Loucy (cell line): ENCODE measurements around the gene PIK3CB.

Experiments
- H2AFZ ChIP-seq: fragments of 200-600 bp; sonication (generic); 2 replicates; pipeline ENCODE4 v1.6.0; 2016; ENCODE audit warnings: antibody characterized with exemption, mild to moderate bottlenecking, low read length, moderate library complexity
- H3F3A ChIP-seq: fragments of 200-600 bp; 2 replicates; pipeline ENCODE4 v1.6.0; 2016; ENCODE audit warnings: antibody characterized with exemption, low read depth, mild to moderate bottlenecking
- H3K27me3 ChIP-seq: fragments of 200-600 bp; sonication (generic); 2 replicates; pipeline ENCODE4 v1.6.1; 2014; ENCODE audit warnings: low read length, mild to moderate bottlenecking; ENCODE audit not compliant: insufficient read depth, poor library complexity, severe bottlenecking
- H3K36me3 ChIP-seq: fragments of 200-600 bp; sonication (generic); 2 replicates; pipeline ENCODE4 v1.6.1; 2016; ENCODE audit warnings: low read length; ENCODE audit not compliant: insufficient read depth
- H3K4me1 ChIP-seq: fragments of 200-600 bp; sonication (generic); 2 replicates; pipeline ENCODE4 v1.5.1; 2014; ENCODE audit warnings: low read length, mild to moderate bottlenecking; ENCODE audit not compliant: insufficient read depth, poor library complexity, severe bottlenecking
- H3K4me2 ChIP-seq: fragments of 200-600 bp; sonication (generic); 2 replicates; pipeline ENCODE4 v1.6.0; 2014; ENCODE audit warnings: antibody characterized with exemption, low read length, low read depth, mild to moderate bottlenecking; ENCODE audit not compliant: poor library complexity, severe bottlenecking
- H3K4me3 ChIP-seq: fragments of 200-600 bp; sonication (generic); 2 replicates; pipeline ENCODE4 v1.5.1; 2014; ENCODE audit warnings: low read length, mild to moderate bottlenecking, mixed read lengths; ENCODE audit not compliant: poor library complexity, severe bottlenecking
- H3K79me2 ChIP-seq: fragments of 200-600 bp; sonication (generic); 2 replicates; pipeline ENCODE4 v1.6.1; 2014; ENCODE audit warnings: low read length; ENCODE audit not compliant: insufficient read depth
- H3K9ac ChIP-seq: fragments of 200-600 bp; sonication (generic); 2 replicates; pipeline ENCODE4 v1.6.0; 2014; ENCODE audit warnings: mild to moderate bottlenecking, low read depth, low read length, moderate library complexity; ENCODE audit not compliant: poor library complexity, severe bottlenecking
- H3K9me2 ChIP-seq: fragments of 200-600 bp; sonication (generic); replicated peaks from 2 replicates; pipeline ENCODE4 v1.6.1; 2016; ENCODE audit warnings: low read depth, low read length, mixed read lengths
- H3K9me3 ChIP-seq: fragments of 200-600 bp; sonication (generic); 2 replicates; pipeline ENCODE4 v1.6.1; 2014; ENCODE audit warnings: mild to moderate bottlenecking, antibody characterized with exemption, low read length, low read depth; ENCODE audit not compliant: insufficient read depth
- H4K20me1 ChIP-seq: fragments of 200-600 bp; sonication (generic); 2 replicates; pipeline ENCODE4 v1.6.0; 2014; ENCODE audit warnings: antibody characterized with exemption, low read length, mild to moderate bottlenecking; ENCODE audit not compliant: insufficient read depth, poor library complexity, severe bottlenecking
- CTCF ChIP-seq: fragments of 200-600 bp; sonication (generic); conservative IDR thresholded peaks from 2 replicates; pipeline ENCODE4 v1.5.1; 2014; ENCODE audit warnings: mild to moderate bottlenecking, antibody characterized with exemption, low read length
- EZH2phosphoT487 ChIP-seq: fragments of 200-600 bp; IDR thresholded peaks from 2 replicates; pipeline ENCODE4 v1.6.1; 2018; ENCODE audit warnings: antibody characterized with exemption, mild to moderate bottlenecking, moderate library complexity, borderline replicate concordance

Gene PIK3CB

GRCh38 chr3:138863776-138864113, 29.0 kb upstream of the PIK3CB start:
- H4K20me1 ChIP-seq, result no peaks in the 10 kb centered on the region
- no peaks in the 10 kb centered on the region for H3K27me3 ChIP-seq
- no peak overlapping the region for H3K4me2 ChIP-seq
- H3K9me3 ChIP-seq, result no peaks in the 10 kb centered on the region
- H3K4me1 ChIP-seq, result peaks cover 5% of the 10 kb centered on the region
- peak overlapping the region; percentile 92 for H2AFZ ChIP-seq
- no peaks in the 10 kb centered on the region for H3K79me2 ChIP-seq
- H3K36me3 ChIP-seq, result no peaks in the 10 kb centered on the region
- H3F3A ChIP-seq, result no peaks in the 10 kb centered on the region
- H3K9ac ChIP-seq, result no peak overlapping the region
- TF ChIP-seq EZH2phosphoT487, result no peak
- TF ChIP-seq CTCF, result no peak
- H3K4me3 ChIP-seq, result no peak overlapping the region
- H3K9me2 ChIP-seq, result no peaks in the 10 kb centered on the region

- no peak for TF ChIP-seq CTCF
- TF ChIP-seq EZH2phosphoT487, result no peak
- Histone ChIP-seq H3K27me3 (no peaks in the 10 kb centered on the region), H3K79me2 (no peaks in the 10 kb centered on the region), H3K4me3 (no peak overlapping the region), H4K20me1 (no peaks in the 10 kb centered on the region), H3K9ac (no peak overlapping the region), H3K4me1 (peaks cover 5% of the 10 kb centered on the region), H3K9me2 (no peaks in the 10 kb centered on the region), H3K9me3 (no peaks in the 10 kb centered on the region), H3K4me2 (no peak overlapping the region), H3F3A (no peaks in the 10 kb centered on the region), H2AFZ (peak overlapping the region; percentile 92), H3K36me3 (no peaks in the 10 kb centered on the region)
Observed at GRCh38 chr3:138862924-138863775, 28.4 kb upstream of the PIK3CB start.

GRCh38 chr3:138862531-138862923, 27.8 kb upstream of the PIK3CB start:
- Histone ChIP-seq H3K27me3 (no peaks in the 10 kb centered on the region), H3K4me3 (no peak overlapping the region), H3K4me2 (no peak overlapping the region), H4K20me1 (no peaks in the 10 kb centered on the region), H3K36me3 (no peaks in the 10 kb centered on the region), H3F3A (no peaks in the 10 kb centered on the region), H3K9me3 (no peaks in the 10 kb centered on the region), H3K9me2 (no peaks in the 10 kb centered on the region), H3K9ac (no peak overlapping the region), H2AFZ (peak overlapping the region; percentile 30; the same call in 1 of the 2 replicates), H3K4me1 (peaks cover 5% of the 10 kb centered on the region), H3K79me2 (no peaks in the 10 kb centered on the region)
- no peak for TF ChIP-seq CTCF
- no peak for TF ChIP-seq EZH2phosphoT487
